Measurements from ENCODE around the gene TENT4A.

The TENT4A gene

GRCh38 chr5:6734781-6735180 is 21.5 kb downstream of the TENT4A start:
- Mint-ChIP-seq H3K9me3 (no peaks in the 10 kb centered on the region), H3K4me1 (ENCODE audit: low read depth in 2 of 2) (peaks cover 47 to 49% of the 10 kb centered on the region in 2 donors), H3K27me3 (no peaks in the 10 kb centered on the region), H3K27ac (no peak overlapping the region), H3K36me3 (ENCODE audit: insufficient read depth) (peaks cover 33% of the 10 kb centered on the region), H3K4me3 (no peak overlapping the region)
- no peak for ATAC-seq (replicated peaks)
- no peak for DNase-seq

DNA sequence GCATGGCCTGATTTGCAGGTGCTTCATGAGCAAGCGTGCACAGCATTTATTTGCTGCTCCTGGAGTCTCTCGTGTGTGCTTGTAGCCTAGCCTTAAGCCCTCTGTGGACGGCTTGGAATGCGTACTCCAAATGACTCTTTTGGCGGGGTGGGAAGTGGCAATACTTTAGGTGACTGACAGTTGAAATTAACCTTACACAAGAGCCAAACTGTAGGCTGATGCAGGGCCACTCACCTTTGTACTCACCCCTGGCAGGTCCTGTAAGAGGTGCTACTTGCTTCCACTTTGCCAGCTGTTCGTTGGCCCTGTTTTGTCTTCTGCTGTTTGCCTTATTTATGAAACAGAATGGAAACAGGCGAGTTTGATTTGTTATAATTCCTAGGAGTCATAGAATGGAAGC is 22.9 kb downstream of the TENT4A start:
- DNase-seq (no peak), ATAC-seq (replicated peaks) (no peak)
- peaks cover 42% of the 10 kb centered on the region in 2 donors for H3K4me1 Mint-ChIP-seq (ENCODE audit: low read depth in 2 of 2)
- H3K9me3 Mint-ChIP-seq, result no peaks in the 10 kb centered on the region
- H3K27ac Mint-ChIP-seq, result peak overlapping the region in 1 of 2 donors; percentile 79
- peaks cover 42% of the 10 kb centered on the region for H3K36me3 Mint-ChIP-seq (ENCODE audit: insufficient read depth)
- H3K4me3 Mint-ChIP-seq, result no peak overlapping the region
- no peaks in the 10 kb centered on the region for H3K27me3 Mint-ChIP-seq

- no peak for ATAC-seq (replicated peaks)
- Mint-ChIP-seq H3K4me1 (ENCODE audit: low read depth in 2 of 2) (peaks cover 38 to 39% of the 10 kb centered on the region in 2 donors), H3K27ac (peak overlapping the region; percentile 36 to 79), H3K27me3 (no peaks in the 10 kb centered on the region), H3K36me3 (ENCODE audit: insufficient read depth) (peaks cover 46% of the 10 kb centered on the region), H3K9me3 (no peaks in the 10 kb centered on the region), H3K4me3 (no peak overlapping the region)
- no peak for DNase-seq
Observed at GRCh38 chr5:6736524-6737042, 23.4 kb downstream of the TENT4A start.

GRCh38 chr5:6737043-6737941 is 24.1 kb downstream of the TENT4A start:
- Mint-ChIP-seq H3K9me3 (no peaks in the 10 kb centered on the region), H3K36me3 (ENCODE audit: insufficient read depth) (peaks cover 46% of the 10 kb centered on the region), H3K4me1 (ENCODE audit: low read depth in 2 of 2) (peaks cover 31 to 35% of the 10 kb centered on the region in 2 donors), H3K4me3 (no peak overlapping the region), H3K27ac (peak overlapping the region; percentile 36 to 79), H3K27me3 (no peaks in the 10 kb centered on the region)
- DNase-seq (no peak), ATAC-seq (replicated peaks) (peak; percentile 16)

DNA sequence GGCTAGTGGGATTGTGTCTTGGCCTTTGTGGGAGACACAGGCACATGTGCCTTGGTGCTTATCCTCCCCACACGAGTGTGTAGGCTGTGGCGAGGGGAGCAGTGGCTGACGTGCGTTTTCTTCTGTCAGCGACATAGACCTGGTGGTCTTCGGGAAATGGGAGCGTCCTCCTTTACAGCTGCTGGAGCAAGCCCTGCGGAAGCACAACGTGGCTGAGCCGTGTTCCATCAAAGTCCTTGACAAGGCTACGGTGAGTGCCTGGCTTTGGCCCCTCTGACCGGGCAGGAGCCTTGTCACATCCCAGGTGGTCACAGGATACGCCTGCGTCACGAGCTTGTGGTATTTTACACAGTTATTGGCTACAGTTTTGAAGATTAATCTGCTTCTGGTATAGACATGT is 26.4 kb downstream of the TENT4A start:
- H3K36me3 Mint-ChIP-seq (ENCODE audit: insufficient read depth), result peaks cover 48% of the 10 kb centered on the region
- H3K27ac Mint-ChIP-seq, result peak overlapping the region; percentile 32 to 85
- no peaks in the 10 kb centered on the region for H3K27me3 Mint-ChIP-seq
- no peak for ATAC-seq (replicated peaks)
- H3K9me3 Mint-ChIP-seq, result no peaks in the 10 kb centered on the region
- no peak for DNase-seq
- no peak overlapping the region for H3K4me3 Mint-ChIP-seq
- H3K4me1 Mint-ChIP-seq (ENCODE audit: low read depth in 2 of 2), result peaks cover 22% of the 10 kb centered on the region in 2 donors

- H3K36me3 Mint-ChIP-seq (ENCODE audit: insufficient read depth), result peaks cover 53% of the 10 kb centered on the region
- no peak overlapping the region for H3K4me3 Mint-ChIP-seq
- H3K27ac Mint-ChIP-seq, result peak overlapping the region; percentile 53 to 85
- peaks cover 13 to 19% of the 10 kb centered on the region in 2 donors for H3K4me1 Mint-ChIP-seq (ENCODE audit: low read depth in 2 of 2)
- H3K27me3 Mint-ChIP-seq, result no peaks in the 10 kb centered on the region
- no peak for ATAC-seq (replicated peaks)
- DNase-seq, result no peak
- H3K9me3 Mint-ChIP-seq, result no peaks in the 10 kb centered on the region
Observed at GRCh38 chr5:6740586-6741150, 27.4 kb downstream of the TENT4A start.

- H3K36me3 Mint-ChIP-seq (ENCODE audit: insufficient read depth), result peaks cover 64% of the 10 kb centered on the region
- no peaks in the 10 kb centered on the region for H3K9me3 Mint-ChIP-seq
- no peak for ATAC-seq (replicated peaks)
Observed at GRCh38 chr5:6742081-6742758, 29.0 kb downstream of the TENT4A start.

DNA sequence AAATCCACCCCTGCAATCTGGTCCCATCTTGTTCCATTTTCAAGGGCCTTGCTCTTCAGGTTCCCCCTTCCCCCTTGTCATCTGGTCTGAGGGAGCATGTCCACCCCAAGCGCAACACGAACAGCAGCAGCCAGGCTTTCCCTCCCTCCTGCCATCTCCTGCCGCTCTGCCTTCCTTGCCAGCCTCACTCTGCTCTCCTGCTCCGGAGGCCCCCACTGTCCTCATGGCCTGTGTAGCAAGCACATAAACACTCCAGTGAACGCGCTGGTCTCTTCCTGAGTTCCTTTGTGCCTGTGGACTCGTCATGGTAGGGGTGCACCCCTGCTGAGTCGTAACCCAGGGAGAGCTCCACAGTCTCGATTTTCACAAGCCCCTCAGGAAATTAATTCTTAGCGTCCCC is 29.9 kb downstream of the TENT4A start:
- no peaks in the 10 kb centered on the region for H3K9me3 Mint-ChIP-seq

More at GRCh38 chr5:6742081-6742758, 29.0 kb downstream of the TENT4A start:
- no peak for DNase-seq
- no peaks in the 10 kb centered on the region for H3K27me3 Mint-ChIP-seq
- H3K4me1 Mint-ChIP-seq (ENCODE audit: low read depth in 2 of 2), result peaks cover 13 to 15% of the 10 kb centered on the region in 2 donors
- H3K27ac Mint-ChIP-seq, result no peak overlapping the region
- H3K4me3 Mint-ChIP-seq, result no peak overlapping the region

GRCh38 chr5:6744841-6745705 is 31.8 kb downstream of the TENT4A start:
- peaks cover 15 to 16% of the 10 kb centered on the region in 2 donors for H3K4me1 Mint-ChIP-seq (ENCODE audit: low read depth in 2 of 2)
- no peaks in the 10 kb centered on the region for H3K9me3 Mint-ChIP-seq
- no peak overlapping the region for H3K4me3 Mint-ChIP-seq
- peaks cover 62% of the 10 kb centered on the region for H3K36me3 Mint-ChIP-seq (ENCODE audit: insufficient read depth)
- H3K27me3 Mint-ChIP-seq, result no peaks in the 10 kb centered on the region
- ATAC-seq (replicated peaks) (no peak), DNase-seq (no peak)
- H3K27ac Mint-ChIP-seq, result no peak overlapping the region

More for the DNA sequence above, 29.9 kb downstream of the TENT4A start:
- DNase-seq (no peak), ATAC-seq (replicated peaks) (no peak)
- H3K27ac Mint-ChIP-seq, result peak overlapping the region; percentile 38 to 67
- peaks cover 64% of the 10 kb centered on the region for H3K36me3 Mint-ChIP-seq (ENCODE audit: insufficient read depth)
- H3K27me3 Mint-ChIP-seq, result no peaks in the 10 kb centered on the region
- H3K4me3 Mint-ChIP-seq, result no peak overlapping the region
- H3K4me1 Mint-ChIP-seq (ENCODE audit: low read depth in 2 of 2), result peaks cover 10 to 15% of the 10 kb centered on the region in 2 donors

GRCh38 chr5:6745706-6746222 is 32.5 kb downstream of the TENT4A start:
- H3K4me1 Mint-ChIP-seq (ENCODE audit: low read depth in 2 of 2), result peaks cover 15 to 16% of the 10 kb centered on the region in 2 donors
- ATAC-seq (replicated peaks), result peak; percentile 77
- H3K27me3 Mint-ChIP-seq, result no peaks in the 10 kb centered on the region
- no peaks in the 10 kb centered on the region for H3K9me3 Mint-ChIP-seq
- peaks cover 67% of the 10 kb centered on the region for H3K36me3 Mint-ChIP-seq (ENCODE audit: insufficient read depth)
- DNase-seq, result peak; percentile 31 to 36 (median 32)
- no peak overlapping the region for H3K4me3 Mint-ChIP-seq
- H3K27ac Mint-ChIP-seq, result no peak overlapping the region

DNA sequence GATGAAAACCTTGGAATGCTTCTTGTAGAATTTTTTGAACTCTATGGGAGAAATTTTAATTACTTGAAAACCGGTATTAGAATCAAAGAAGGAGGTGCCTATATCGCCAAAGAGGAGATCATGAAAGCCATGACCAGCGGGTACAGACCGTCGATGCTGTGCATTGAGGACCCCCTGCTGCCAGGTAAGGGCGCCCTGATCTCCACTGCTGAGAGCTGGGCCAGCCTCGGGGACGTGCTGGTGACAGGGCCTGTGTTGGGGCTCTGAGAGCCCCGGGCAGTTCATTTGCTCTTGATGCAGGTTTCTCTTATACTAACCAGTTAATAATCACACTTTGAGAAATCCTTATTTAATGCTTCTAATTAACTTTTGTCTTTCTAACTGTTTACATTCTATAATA is 33.0 kb downstream of the TENT4A start:
- ATAC-seq (replicated peaks), result no peak
- Mint-ChIP-seq H3K27me3 (no peaks in the 10 kb centered on the region), H3K4me3 (no peak overlapping the region), H3K36me3 (ENCODE audit: insufficient read depth) (peaks cover 67% of the 10 kb centered on the region), H3K27ac (no peak overlapping the region), H3K9me3 (no peaks in the 10 kb centered on the region), H3K4me1 (ENCODE audit: low read depth in 2 of 2) (peaks cover 15 to 16% of the 10 kb centered on the region in 2 donors)
- no peak for DNase-seq

DNA sequence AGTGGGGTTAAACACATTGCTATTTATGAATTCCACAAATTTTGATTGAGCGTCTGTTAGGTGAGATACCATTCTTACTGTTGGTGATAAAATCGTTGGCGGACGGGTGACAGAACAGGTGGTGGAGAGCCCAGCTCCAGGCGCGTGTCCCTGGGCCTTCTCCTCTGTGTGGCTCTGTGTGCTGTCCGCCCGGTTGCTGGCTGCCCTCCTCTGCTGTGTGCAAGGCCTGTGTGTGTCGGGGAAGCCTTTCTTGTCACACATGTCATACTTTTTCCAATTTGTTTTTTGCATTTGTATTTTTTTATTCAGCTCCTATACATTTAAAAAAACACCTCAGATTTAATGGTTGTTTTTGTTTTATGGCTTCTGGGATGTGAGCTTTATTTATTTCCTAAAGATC is 33.9 kb downstream of the TENT4A start:
- ATAC-seq (replicated peaks), result no peak
- Mint-ChIP-seq H3K9me3 (no peaks in the 10 kb centered on the region), H3K4me1 (ENCODE audit: low read depth in 2 of 2) (peaks cover 15 to 16% of the 10 kb centered on the region in 2 donors), H3K36me3 (ENCODE audit: insufficient read depth) (peaks cover 72% of the 10 kb centered on the region), H3K27ac (no peak overlapping the region), H3K4me3 (no peak overlapping the region), H3K27me3 (no peaks in the 10 kb centered on the region)
- DNase-seq, result no peak

Measured in effector memory CD8-positive, alpha-beta T cell (primary cell).